MCF 10A (cell line): ENCODE measurements around the gene KLK6. TPM values are rescaled to one million over a fixed set of nuclear protein-coding genes. Genes with fewer than 3 reads are reported as not detected.
"Not testable (repeated sequence)": the region's sequence is repeated elsewhere in the genome, so short reads cannot be mapped to it uniquely, and the experiment has no call there.

ENCODE experiments used
- BruUV-seq: library from RNA; stranded (reverse); fragments of 400-500 nt; replicated peaks from 2 replicates; lab custom pipeline; 2021; lab: Mats Ljungman, UMichigan
- CTCF ChIA-PET: fragments of 300-600 bp; sonication (Branson Sonifier 250); formaldehyde crosslinking; extraction: SDS; loops from one replicate; lab custom pipeline; 2021; ENCODE audit warnings: antibody characterized with exemption, inconsistent platforms; lab: Yijun Ruan, JAX
- POLR2A ChIA-PET: fragments of 300-600, 350-650 bp; sonication (Branson Sonifier 250); formaldehyde crosslinking; extraction: SDS; loops from one replicate; lab custom pipeline; 2020; ENCODE audit warnings: antibody characterized with exemption, inconsistent platforms; lab: Yijun Ruan, JAX
- DNase-seq: peaks from one replicate; pipeline ENCODE4 v3.0.0-alpha.2; 2018; ENCODE audit not compliant: unreplicated experiment
- H3K27ac Mint-ChIP-seq: one replicate; pipeline ENCODE4 v1.8.0; 2022; ENCODE audit warnings: mild to moderate bottlenecking, low read depth, mixed read lengths; ENCODE audit not compliant: unreplicated experiment
- H3K27me3 Mint-ChIP-seq: one replicate; pipeline ENCODE4 v1.8.0; 2022; ENCODE audit warnings: mixed read lengths; ENCODE audit not compliant: insufficient read depth, unreplicated experiment
- H3K36me3 Mint-ChIP-seq: one replicate; pipeline ENCODE4 v1.8.0; 2022; ENCODE audit warnings: mild to moderate bottlenecking, moderate library complexity, mixed read lengths; ENCODE audit not compliant: insufficient read depth, unreplicated experiment
- H3K4me1 Mint-ChIP-seq: one replicate; pipeline ENCODE4 v1.8.0; 2022; ENCODE audit warnings: mixed read lengths; ENCODE audit not compliant: insufficient read depth, unreplicated experiment
- H3K4me3 Mint-ChIP-seq: one replicate; pipeline ENCODE4 v1.8.0; 2022; ENCODE audit warnings: mild to moderate bottlenecking, moderate library complexity, mixed read lengths; ENCODE audit not compliant: unreplicated experiment
- H3K9me3 Mint-ChIP-seq: one replicate; pipeline ENCODE4 v1.8.0; 2022; ENCODE audit warnings: mixed read lengths; ENCODE audit not compliant: unreplicated experiment
- CTCF ChIP-seq: fragments of 200-600 bp; IDR thresholded peaks from one replicate; pipeline ENCODE4 v1.8.0; 2022; ENCODE audit warnings: antibody characterized with exemption, mild to moderate bottlenecking; ENCODE audit not compliant: unreplicated experiment
- intact Hi-C: fragments of 100-400 bp; cut with micrococcal nuclease; formaldehyde crosslinking; loops from 2 replicates; pipeline ENCODE4 v1.14.1; 2022
- total RNA-seq: library from RNA; stranded (reverse); gene quantifications from 2 replicates; pipeline ENCODE4 v1.2.3, GENCODE V29; 2022

Gene KLK6
- total RNA-seq, 1 experiment from 2014 or later: not detected

- ChIA-PET CTCF (interaction anchor here (0.6 to 1.3 kb wide), 4 partner anchors 9 to 524 kb away, joined by 3 to 7 read pairs (median 3); no protein-coding TSS in a partner anchor), POLR2A (no interaction called here)
- no peak overlapping the region for H3K27ac Mint-ChIP-seq
- H3K4me1 Mint-ChIP-seq: no peaks in the 10 kb centered on the region
- no peak overlapping the region for H3K4me3 Mint-ChIP-seq
- intact Hi-C loops: no loop called here
- H3K27me3 Mint-ChIP-seq: no peaks in the 10 kb centered on the region
- H3K36me3 Mint-ChIP-seq: no peaks in the 10 kb centered on the region
- no TSS peak for BruUV-seq
- TF ChIP-seq CTCF: no peak
- no peak for DNase-seq
- no peaks in the 10 kb centered on the region for H3K9me3 Mint-ChIP-seq
Measured at GRCh38 chr19:50972795-50973376, 3.5 kb upstream of the KLK6 start.

GRCh38 chr19:50969810-50970209 is 419 bp upstream of the KLK6 start:
- DNase-seq, intact Hi-C loops, H3K4me3 Mint-ChIP-seq, H3K9me3 Mint-ChIP-seq, H3K36me3 Mint-ChIP-seq, H3K27me3 Mint-ChIP-seq, BruUV-seq, H3K4me1 Mint-ChIP-seq, POLR2A ChIA-PET, CTCF ChIA-PET: not testable (repeated sequence)
- H3K27ac Mint-ChIP-seq: peak overlapping the region; percentile 3

- CTCF ChIA-PET: no interaction called here
- POLR2A ChIA-PET: no interaction called here
- no peaks in the 10 kb centered on the region for H3K4me1 Mint-ChIP-seq
- H3K4me3 Mint-ChIP-seq: no peak overlapping the region
- BruUV-seq: no TSS peak
- H3K27me3 Mint-ChIP-seq: no peaks in the 10 kb centered on the region
- no peaks in the 10 kb centered on the region for H3K9me3 Mint-ChIP-seq
- intact Hi-C loops: no loop called here
- H3K36me3 Mint-ChIP-seq: no peaks in the 10 kb centered on the region
- no peak for DNase-seq
- no peak for TF ChIP-seq CTCF
- H3K27ac Mint-ChIP-seq: no peak overlapping the region
Measured at GRCh38 chr19:50968716-50969412, 527 bp downstream of the KLK6 start.

- Mint-ChIP-seq H3K4me1 (no peaks in the 10 kb centered on the region), H3K36me3 (no peaks in the 10 kb centered on the region), H3K4me3 (no peak overlapping the region), H3K27ac (peak overlapping the region; percentile 72), H3K9me3 (peaks cover under 1% of the 10 kb centered on the region), H3K27me3 (no peaks in the 10 kb centered on the region)
- no peak for TF ChIP-seq CTCF
- ChIA-PET CTCF (interaction anchor here (0.8 kb wide), 1 partner anchor 46 kb away, joined by 4 read pairs; no protein-coding TSS in a partner anchor), POLR2A (no interaction called here)
- no peak for DNase-seq
- intact Hi-C loops: no loop called here
- no TSS peak for BruUV-seq
Measured at GRCh38 chr19:50967929-50968715, 1.3 kb downstream of the KLK6 start.
